Stimulated activated CD8-positive, alpha-beta memory T cell treated with anti-CD3 and anti-CD28 coated beads, Interleukin-7, amount 100 ng/mL, for 1 hour (primary cell): ENCODE results near the gene SOX4.

Experiments used
- DNase-seq, 2 donors: peaks; one replicate each; pipeline ENCODE4 v3.0.0-alpha.2; 2020; ENCODE audit warnings: low read depth in 2 of 2

SOX4 gene

GRCh38 chr6:21612067-21612745, 18.7 kb downstream of the SOX4 start:
- DNase-seq = no peak

GRCh38 chr6:21613809-21614208, 20.3 kb downstream of the SOX4 start:
- DNase-seq = no peak

GRCh38 chr6:21614226-21614625, 20.7 kb downstream of the SOX4 start:
- no peak for DNase-seq

- DNase-seq = no peak
Observed at GRCh38 chr6:21615504-21615903, 22.0 kb downstream of the SOX4 start.

GRCh38 chr6:21616005-21616404, 22.5 kb downstream of the SOX4 start:
- no peak for DNase-seq

GRCh38 chr6:21625642-21626041, 32.1 kb downstream of the SOX4 start:
- DNase-seq = no peak

GRCh38 chr6:21626756-21627155, 33.2 kb downstream of the SOX4 start:
- DNase-seq = no peak

- no peak for DNase-seq
Observed at GRCh38 chr6:21628160-21628559, 34.6 kb downstream of the SOX4 start.

GRCh38 chr6:21633511-21634109, 40.1 kb downstream of the SOX4 start:
- DNase-seq = no peak

GRCh38 chr6:21634582-21634981, 41.0 kb downstream of the SOX4 start:
- no peak for DNase-seq

GRCh38 chr6:21636876-21637275, 43.3 kb downstream of the SOX4 start:
- DNase-seq = no peak

GRCh38 chr6:21639316-21639715, 45.8 kb downstream of the SOX4 start:
- no peak for DNase-seq
